Measurements from ENCODE around the gene HTR2B.
A peak's percentile ranks its signal among the peaks of the same experiment; 100 is the strongest.
"Not testable (repeated sequence)": the region's sequence is repeated elsewhere in the genome, so short reads cannot be mapped to it uniquely, and the experiment has no call there.

HTR2B gene

DNA sequence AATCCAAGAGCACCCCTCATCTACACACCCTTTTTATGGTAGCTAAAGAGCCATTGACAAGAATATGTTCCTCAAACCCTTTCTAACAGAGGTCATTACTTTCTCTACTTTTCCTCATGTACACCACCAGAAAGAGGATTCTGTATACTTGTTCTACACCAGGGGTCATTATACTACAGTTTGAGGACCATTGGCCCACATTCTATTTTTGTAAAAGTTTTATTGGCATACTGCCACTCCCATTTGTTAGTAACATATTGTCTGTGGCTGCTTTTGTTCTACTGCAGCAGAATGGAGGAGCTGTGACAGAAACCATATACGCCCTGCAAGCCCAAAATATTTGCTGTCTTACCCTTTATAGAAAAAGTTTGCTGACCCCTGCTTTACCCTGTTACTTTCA, 14.3 kb downstream of the HTR2B start:
- H3K27ac ChIP-seq, result no peak overlapping the region
- TF ChIP-seq, protein P1, sequence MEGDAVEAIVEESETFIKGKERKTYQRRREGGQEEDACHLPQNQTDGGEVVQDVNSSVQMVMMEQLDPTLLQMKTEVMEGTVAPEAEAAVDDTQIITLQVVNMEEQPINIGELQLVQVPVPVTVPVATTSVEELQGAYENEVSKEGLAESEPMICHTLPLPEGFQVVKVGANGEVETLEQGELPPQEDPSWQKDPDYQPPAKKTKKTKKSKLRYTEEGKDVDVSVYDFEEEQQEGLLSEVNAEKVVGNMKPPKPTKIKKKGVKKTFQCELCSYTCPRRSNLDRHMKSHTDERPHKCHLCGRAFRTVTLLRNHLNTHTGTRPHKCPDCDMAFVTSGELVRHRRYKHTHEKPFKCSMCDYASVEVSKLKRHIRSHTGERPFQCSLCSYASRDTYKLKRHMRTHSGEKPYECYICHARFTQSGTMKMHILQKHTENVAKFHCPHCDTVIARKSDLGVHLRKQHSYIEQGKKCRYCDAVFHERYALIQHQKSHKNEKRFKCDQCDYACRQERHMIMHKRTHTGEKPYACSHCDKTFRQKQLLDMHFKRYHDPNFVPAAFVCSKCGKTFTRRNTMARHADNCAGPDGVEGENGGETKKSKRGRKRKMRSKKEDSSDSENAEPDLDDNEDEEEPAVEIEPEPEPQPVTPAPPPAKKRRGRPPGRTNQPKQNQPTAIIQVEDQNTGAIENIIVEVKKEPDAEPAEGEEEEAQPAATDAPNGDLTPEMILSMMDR (conservative IDR thresholded peaks at IDR 0.05), result no peak
- TF ChIP-seq ZFX (IDR thresholded peaks at IDR 0.05), result no peak

DNA sequence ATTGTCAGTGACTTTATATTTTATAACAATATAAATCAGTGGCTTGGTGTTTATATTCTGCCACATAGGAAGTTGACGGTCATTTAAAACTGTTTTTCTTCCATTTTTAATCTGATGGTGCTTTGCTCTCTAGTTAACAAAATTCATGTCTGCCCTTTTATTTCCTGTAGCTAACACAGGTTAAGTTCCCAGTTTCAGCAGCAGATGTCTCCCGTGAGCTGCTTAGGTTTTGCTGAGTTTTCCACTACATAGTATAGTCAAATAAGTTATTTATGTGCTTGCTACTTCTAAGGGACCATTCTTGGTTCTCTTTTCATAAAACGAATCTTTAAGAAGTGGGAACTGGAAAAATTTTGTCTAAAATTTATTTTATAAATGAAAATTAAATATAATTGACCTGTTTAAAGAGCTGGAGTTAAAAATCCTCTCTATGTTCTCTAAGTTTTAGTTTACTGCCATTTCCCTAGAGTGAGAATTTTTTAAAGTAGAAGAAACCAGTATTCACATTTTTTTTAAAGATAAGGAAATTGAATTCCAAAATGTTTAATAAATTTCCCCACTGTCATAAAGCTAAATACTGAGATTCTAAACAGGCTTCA, 20.6 kb downstream of the HTR2B start:
- no peak for TF ChIP-seq ZFX (IDR thresholded peaks at IDR 0.05)
- TF ChIP-seq, protein P1 (conservative IDR thresholded peaks at IDR 0.05), result peak; percentile 81

DNA sequence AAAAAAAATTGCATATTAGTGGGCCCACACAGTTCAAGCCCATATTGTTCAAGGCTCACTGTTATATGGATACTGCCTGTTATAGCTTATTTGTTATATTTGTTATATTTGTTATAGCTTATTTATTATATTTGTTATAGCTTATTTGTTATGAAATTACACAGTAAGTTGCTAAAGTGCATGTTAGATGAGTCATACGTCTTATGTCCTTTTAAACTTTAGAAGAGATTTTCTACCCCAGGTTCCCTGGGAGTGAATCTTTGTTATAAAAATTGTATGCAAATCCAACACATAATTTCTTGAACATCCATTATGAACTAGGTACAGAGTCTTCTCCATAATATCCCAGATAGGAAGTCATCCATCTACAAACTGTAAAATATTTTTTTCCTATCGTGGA, 22.1 kb downstream of the HTR2B start:
- no peak overlapping the region for H3K27ac ChIP-seq
- TF ChIP-seq ZFX (IDR thresholded peaks at IDR 0.05), result no peak
- TF ChIP-seq, protein P1 (conservative IDR thresholded peaks at IDR 0.05), result no peak

More for the DNA sequence above, 20.6 kb downstream of the HTR2B start:
- no peak overlapping the region for H3K27ac ChIP-seq

DNA sequence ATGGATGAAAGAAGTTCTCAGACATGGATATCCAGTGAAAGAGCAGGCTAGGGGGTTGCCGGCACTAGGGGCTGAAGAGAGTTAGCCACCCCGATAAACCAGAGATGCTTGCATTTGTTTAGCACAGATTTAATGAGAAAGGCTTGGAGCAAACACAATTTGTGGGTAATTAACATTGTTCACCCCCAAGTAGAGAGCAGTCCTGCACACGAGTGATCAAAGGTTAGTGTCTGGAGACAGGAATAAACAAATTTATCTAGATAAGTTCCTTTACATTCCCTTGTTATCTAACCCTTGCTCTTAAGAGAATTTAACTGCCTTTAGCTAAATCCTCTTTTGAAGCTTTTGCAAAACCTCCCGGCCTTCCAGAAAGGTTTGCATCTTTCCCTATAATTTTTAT, 23.9 kb downstream of the HTR2B start:
- TF ChIP-seq ZFX (IDR thresholded peaks at IDR 0.05), result no peak
- TF ChIP-seq, protein P1 (conservative IDR thresholded peaks at IDR 0.05), result no peak
- no peak overlapping the region for H3K27ac ChIP-seq

DNA sequence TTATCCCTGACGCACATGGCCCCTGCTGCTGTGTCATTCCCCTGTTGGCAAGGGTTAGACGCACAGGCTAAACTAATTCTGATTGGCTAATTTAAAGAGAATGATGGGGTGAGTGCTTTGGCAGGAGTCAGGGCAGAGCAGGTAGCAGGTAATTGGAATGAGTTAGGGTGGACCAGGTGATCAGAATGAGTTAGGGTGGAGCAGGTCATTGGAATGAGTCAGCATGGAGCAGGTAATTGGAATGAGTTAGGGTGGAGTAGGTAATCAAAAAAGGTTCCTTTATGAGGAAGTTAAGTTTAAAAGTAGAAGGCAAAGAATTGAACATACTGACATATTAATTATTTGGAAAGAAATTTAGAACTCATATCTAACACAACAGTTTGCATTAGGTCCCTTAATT, 24.5 kb downstream of the HTR2B start:
- not testable (repeated sequence) for H3K27ac ChIP-seq

DNA sequence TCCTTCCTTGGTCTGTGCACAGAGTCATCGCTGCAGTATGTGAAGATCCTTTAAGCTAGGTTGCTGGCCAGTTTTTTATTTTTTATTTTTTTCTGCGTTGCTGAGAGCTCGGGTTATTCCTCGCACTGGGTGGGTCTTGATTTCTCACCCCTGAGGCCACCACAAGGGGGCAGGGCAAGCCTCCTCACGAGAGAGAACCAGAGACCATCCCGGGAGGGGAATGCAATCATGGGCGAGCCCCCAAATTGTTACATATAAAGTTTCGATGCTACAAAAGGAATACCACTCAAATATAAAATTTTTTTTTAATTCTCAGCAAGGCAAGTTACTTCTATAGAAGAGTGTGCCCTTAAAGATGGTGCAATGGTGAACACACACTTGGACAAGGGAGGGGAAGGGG, 24.9 kb downstream of the HTR2B start:
- TF ChIP-seq, protein P1 (conservative IDR thresholded peaks at IDR 0.05), result peak; percentile 48
- no peak for TF ChIP-seq ZFX (IDR thresholded peaks at IDR 0.05)
- no peak overlapping the region for H3K27ac ChIP-seq

DNA sequence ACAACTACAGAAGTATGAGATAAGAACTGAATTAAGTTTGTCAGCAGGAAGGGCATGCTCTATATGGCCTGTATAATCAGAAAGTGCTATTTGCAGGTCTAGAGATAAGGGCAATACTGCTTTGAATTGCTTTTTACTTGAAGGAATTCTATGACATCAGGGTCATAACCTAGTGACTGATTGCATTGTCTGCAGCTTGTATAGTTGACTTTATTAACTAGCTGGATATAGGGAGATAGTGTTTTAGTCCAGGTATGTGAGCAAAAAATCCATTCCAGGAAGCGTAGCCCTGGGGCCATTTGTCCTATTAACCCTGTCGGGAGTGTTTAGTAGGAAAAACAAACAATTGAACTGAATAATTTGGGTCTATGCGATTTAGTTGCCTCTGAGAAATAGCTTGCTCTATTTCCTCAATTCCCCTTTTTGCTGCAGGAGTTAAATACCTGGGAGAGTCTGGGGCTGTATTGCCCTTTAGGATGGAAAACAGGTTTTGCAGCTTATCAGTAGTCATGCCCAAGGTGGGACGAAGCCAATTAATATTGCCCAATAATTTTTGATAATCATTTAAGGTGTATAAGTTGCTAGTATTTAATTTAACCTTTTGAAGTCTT, 30.0 kb downstream of the HTR2B start:
- H3K27ac ChIP-seq, result no peak overlapping the region
- TF ChIP-seq, protein P1 (conservative IDR thresholded peaks at IDR 0.05), result no peak
- no peak for TF ChIP-seq ZFX (IDR thresholded peaks at IDR 0.05)

DNA sequence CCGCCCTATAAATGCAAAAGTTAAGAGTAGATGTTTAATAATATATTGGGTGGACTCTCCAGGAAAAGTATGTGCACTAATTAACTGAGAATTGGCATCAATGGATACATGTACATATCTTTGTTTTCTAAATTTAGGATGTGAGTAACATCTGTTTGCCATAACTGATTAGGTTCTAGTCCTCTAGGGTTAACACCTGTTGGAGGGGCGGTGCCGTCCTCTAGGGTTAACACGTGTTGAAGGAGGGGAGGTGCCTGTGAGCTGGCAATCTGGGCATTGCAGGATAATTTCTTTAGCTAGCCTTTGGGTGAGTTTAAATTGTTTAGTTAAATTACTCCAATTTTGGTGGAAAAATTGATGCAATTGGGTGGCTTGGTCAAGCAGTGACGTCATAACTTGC, 30.9 kb downstream of the HTR2B start:
- TF ChIP-seq, protein P1 (conservative IDR thresholded peaks at IDR 0.05), result no peak
- no peak for TF ChIP-seq ZFX (IDR thresholded peaks at IDR 0.05)
- H3K27ac ChIP-seq, result no peak overlapping the region
